Chondrocyte (in vitro differentiated cells): Measurements from ENCODE around the gene GNA12. TPM values are rescaled to one million over a fixed set of nuclear protein-coding genes. Genes with fewer than 3 reads are reported as not detected.

Experiments used
- DNase-seq: peaks from one replicate; pipeline ENCODE4 v3.0.0; 2021; ENCODE audit warnings: mixed read lengths, low spot score
- H3K27ac Mint-ChIP-seq: one replicate; pipeline ENCODE4 v1.8.0; 2021; ENCODE audit warnings: mild to moderate bottlenecking, moderate library complexity, mixed read lengths; ENCODE audit not compliant: unreplicated experiment
- H3K27me3 Mint-ChIP-seq: 2 replicates; pipeline ENCODE4 v1.8.0; 2021; ENCODE audit warnings: low read depth, mixed read lengths
- H3K36me3 Mint-ChIP-seq: 2 replicates; pipeline ENCODE4 v1.8.0; 2021; ENCODE audit warnings: low read depth, mixed read lengths
- H3K4me1 Mint-ChIP-seq: 2 replicates; pipeline ENCODE4 v1.8.0; 2021; ENCODE audit warnings: low read depth, mild to moderate bottlenecking, mixed read lengths
- H3K4me3 Mint-ChIP-seq: one replicate; pipeline ENCODE4 v1.8.0; 2021; ENCODE audit warnings: mild to moderate bottlenecking, moderate library complexity, mixed read lengths; ENCODE audit not compliant: unreplicated experiment
- H3K9me3 Mint-ChIP-seq: 2 replicates; pipeline ENCODE4 v1.8.0; 2021; ENCODE audit warnings: low read depth, mixed read lengths
- total RNA-seq: library from RNA; stranded (reverse); gene quantifications from 3 replicates; pipeline ENCODE4 v1.2.1, GENCODE V29; 2021
- TF ChIP-seq, protein P1 (sequence below): fragments of 200-600 bp; sonication (generic); IDR thresholded peaks from 2 replicates; pipeline ENCODE4 v1.5.0; 2021; ENCODE audit warnings: antibody characterized with exemption, mild to moderate bottlenecking, moderate library complexity

The GNA12 gene
- total RNA-seq, 1 donor from 2014 or later = 111 TPM

GRCh38 chr7:2873686-2874551 is 29.8 kb upstream of the GNA12 start:
- DNase-seq = no peak
- Mint-ChIP-seq H3K36me3 (no peaks in the 10 kb centered on the region), H3K4me1 (peaks cover 26% of the 10 kb centered on the region), H3K9me3 (no peaks in the 10 kb centered on the region), H3K27me3 (no peaks in the 10 kb centered on the region), H3K4me3 (no peak overlapping the region), H3K27ac (peak overlapping the region; percentile 99)
- TF ChIP-seq, protein P1, sequence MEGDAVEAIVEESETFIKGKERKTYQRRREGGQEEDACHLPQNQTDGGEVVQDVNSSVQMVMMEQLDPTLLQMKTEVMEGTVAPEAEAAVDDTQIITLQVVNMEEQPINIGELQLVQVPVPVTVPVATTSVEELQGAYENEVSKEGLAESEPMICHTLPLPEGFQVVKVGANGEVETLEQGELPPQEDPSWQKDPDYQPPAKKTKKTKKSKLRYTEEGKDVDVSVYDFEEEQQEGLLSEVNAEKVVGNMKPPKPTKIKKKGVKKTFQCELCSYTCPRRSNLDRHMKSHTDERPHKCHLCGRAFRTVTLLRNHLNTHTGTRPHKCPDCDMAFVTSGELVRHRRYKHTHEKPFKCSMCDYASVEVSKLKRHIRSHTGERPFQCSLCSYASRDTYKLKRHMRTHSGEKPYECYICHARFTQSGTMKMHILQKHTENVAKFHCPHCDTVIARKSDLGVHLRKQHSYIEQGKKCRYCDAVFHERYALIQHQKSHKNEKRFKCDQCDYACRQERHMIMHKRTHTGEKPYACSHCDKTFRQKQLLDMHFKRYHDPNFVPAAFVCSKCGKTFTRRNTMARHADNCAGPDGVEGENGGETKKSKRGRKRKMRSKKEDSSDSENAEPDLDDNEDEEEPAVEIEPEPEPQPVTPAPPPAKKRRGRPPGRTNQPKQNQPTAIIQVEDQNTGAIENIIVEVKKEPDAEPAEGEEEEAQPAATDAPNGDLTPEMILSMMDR = no peak

GRCh38 chr7:2873146-2873545 is 29.0 kb upstream of the GNA12 start:
- Mint-ChIP-seq H3K27me3 (no peaks in the 10 kb centered on the region), H3K36me3 (no peaks in the 10 kb centered on the region), H3K4me1 (peaks cover 26% of the 10 kb centered on the region), H3K4me3 (no peak overlapping the region), H3K9me3 (no peaks in the 10 kb centered on the region), H3K27ac (peak overlapping the region; percentile 30)
- TF ChIP-seq, protein P1 = no peak
- DNase-seq = no peak

DNA sequence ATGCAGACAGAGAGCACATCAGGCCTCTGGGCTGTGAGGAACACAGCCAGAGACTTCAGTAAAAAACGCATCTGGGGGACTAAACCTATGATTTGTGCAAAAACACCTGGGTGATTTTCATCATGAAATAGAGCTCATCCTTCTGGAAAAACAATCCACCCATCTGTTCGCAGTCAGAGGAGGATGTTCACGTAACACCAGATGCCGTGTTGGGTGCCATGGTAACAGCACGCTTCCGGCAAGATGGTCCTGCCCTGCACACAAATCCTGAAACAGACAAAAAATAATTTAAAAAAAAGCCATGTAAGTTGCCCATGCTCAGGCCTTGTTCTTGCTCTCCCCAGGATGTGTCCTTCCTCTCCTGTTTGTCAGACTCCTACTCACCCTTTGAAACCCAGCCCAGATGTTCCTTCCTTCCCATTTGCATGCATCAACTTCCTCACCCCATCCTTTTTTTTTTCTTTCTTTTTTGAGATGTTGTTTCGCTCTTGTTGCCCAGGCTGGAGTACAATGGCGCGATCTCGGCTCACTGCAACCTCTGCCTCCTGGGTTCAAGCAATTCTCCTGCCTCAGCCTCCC is 28.3 kb upstream of the GNA12 start:
- no peak for DNase-seq
- no peak overlapping the region for H3K4me3 Mint-ChIP-seq
- H3K27ac Mint-ChIP-seq = no peak overlapping the region
- no peaks in the 10 kb centered on the region for H3K27me3 Mint-ChIP-seq
- TF ChIP-seq, protein P1 = no peak
- peaks cover 26% of the 10 kb centered on the region for H3K4me1 Mint-ChIP-seq
- H3K36me3 Mint-ChIP-seq = no peaks in the 10 kb centered on the region
- H3K9me3 Mint-ChIP-seq = no peaks in the 10 kb centered on the region

- no peaks in the 10 kb centered on the region for H3K9me3 Mint-ChIP-seq
- no peaks in the 10 kb centered on the region for H3K27me3 Mint-ChIP-seq
- no peaks in the 10 kb centered on the region for H3K36me3 Mint-ChIP-seq
- no peak overlapping the region for H3K27ac Mint-ChIP-seq
- no peak overlapping the region for H3K4me3 Mint-ChIP-seq
- peaks cover 16% of the 10 kb centered on the region for H3K4me1 Mint-ChIP-seq
- no peak for DNase-seq
- TF ChIP-seq, protein P1 = no peak
Measured at GRCh38 chr7:2870471-2870931, 26.4 kb upstream of the GNA12 start.

DNA sequence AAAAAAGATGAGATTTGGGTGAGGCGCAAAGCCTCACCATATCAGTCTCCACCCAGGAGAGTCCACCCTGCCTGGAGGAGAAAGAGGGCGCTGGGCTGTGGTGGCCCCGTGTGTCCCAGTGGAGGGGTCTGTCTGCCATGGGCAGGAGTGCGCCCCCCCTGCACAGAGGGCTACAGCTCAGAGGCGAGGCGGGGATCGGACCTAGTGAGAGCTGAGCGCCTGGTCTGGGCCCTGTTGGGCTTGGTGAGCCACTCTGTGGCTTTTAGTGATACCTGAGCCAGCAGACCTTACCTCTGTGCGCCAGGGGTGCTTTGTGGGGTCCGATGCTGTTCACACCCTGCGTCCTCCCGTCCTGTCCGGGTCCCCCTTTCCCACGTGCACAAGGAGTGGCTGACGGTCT is 25.9 kb upstream of the GNA12 start:
- TF ChIP-seq, protein P1 = no peak
- no peak overlapping the region for H3K4me3 Mint-ChIP-seq
- DNase-seq = no peak
- no peak overlapping the region for H3K27ac Mint-ChIP-seq
- no peaks in the 10 kb centered on the region for H3K36me3 Mint-ChIP-seq
- no peaks in the 10 kb centered on the region for H3K9me3 Mint-ChIP-seq
- H3K4me1 Mint-ChIP-seq = peaks cover 17% of the 10 kb centered on the region
- no peaks in the 10 kb centered on the region for H3K27me3 Mint-ChIP-seq
